Measurements from ENCODE around the gene LRRC42.

LRRC42 gene

DNA sequence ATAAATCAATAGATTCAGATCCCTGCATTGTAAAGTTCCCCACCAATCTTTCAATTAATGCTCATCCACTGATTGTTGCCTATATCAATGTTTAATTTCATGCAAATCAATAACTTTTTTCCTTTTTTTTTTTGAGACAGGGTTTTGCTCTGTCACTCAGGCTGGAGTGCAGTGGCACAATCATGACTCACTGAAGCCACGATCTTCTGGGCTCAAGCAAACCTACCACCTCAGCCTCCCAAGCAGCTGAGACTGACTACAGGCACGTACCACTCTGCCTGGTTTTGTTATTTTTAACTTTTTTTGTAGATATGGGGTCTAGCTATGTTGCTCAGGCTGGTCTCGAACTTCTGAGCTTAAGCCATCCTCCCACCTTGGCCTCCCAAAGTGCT lies 26.5 kb upstream of the LRRC42 start:
- Histone ChIP-seq H3K36me3 (ENCODE audit: control insufficient read depth in 2 of 2, insufficient read depth in 1 of 2, low read length in 2 of 2) (peaks cover 6 to 64% of the 10 kb centered on the region in 2 experiments), H3K27ac (ENCODE audit: extremely low read depth, low read depth, low read length) (no peak overlapping the region), H3K9me3 (ENCODE audit: control insufficient read depth, insufficient read depth, low read depth, low read length) (no peaks in the 10 kb centered on the region), H3K4me1 (ENCODE audit: control insufficient read depth, insufficient read depth, low read length) (no peaks in the 10 kb centered on the region), H3K4me3 (ENCODE audit: low read depth, low read length) (no peak overlapping the region)
- ChIA-PET POLR2A (no interaction called here), CTCF (interaction anchor here (0.6 kb wide), 1 partner anchor 93 kb away, joined by 3 read pairs; no protein-coding TSS in a partner anchor)
- no peak for TF ChIP-seq GLI2 (tag by site-specific recombination; IDR thresholded peaks at IDR 0.05; ENCODE audit: borderline replicate concordance, low read depth)
- no peak for TF ChIP-seq ZNF324 (tag by site-specific recombination; IDR thresholded peaks at IDR 0.05)
- no peak for TF ChIP-seq ZNF707 (tag by site-specific recombination; IDR thresholded peaks at IDR 0.05)
- TF ChIP-seq ZNF140 (tag by site-specific recombination; IDR thresholded peaks at IDR 0.05) = no peak
- TF ChIP-seq, protein P1, sequence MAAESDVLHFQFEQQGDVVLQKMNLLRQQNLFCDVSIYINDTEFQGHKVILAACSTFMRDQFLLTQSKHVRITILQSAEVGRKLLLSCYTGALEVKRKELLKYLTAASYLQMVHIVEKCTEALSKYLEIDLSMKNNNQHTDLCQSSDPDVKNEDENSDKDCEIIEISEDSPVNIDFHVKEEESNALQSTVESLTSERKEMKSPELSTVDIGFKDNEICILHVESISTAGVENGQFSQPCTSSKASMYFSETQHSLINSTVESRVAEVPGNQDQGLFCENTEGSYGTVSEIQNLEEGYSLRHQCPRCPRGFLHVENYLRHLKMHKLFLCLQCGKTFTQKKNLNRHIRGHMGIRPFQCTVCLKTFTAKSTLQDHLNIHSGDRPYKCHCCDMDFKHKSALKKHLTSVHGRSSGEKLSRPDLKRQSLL (tag by site-specific recombination; IDR thresholded peaks at IDR 0.05) = no peak
- TF ChIP-seq, protein P2, sequence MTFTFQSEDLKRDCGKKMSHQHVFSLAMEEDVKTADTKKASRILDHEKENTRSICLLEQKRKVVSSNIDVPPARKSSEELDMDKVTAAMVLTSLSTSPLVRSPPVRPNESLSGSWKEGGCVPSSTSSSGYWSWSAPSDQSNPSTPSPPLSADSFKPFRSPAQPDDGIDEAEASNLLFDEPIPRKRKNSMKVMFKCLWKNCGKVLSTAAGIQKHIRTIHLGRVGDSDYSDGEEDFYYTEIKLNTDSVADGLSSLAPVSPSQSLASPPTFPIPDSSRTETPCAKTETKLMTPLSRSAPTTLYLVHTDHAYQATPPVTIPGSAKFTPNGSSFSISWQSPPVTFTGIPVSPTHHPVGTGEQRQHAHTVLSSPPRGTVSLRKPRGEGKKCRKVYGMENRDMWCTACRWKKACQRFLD (tag by site-specific recombination; IDR thresholded peaks at IDR 0.05) = no peak
- TF ChIP-seq ZNF596 (tag by site-specific recombination; IDR thresholded peaks at IDR 0.05) = no peak
- no peak for TF ChIP-seq OSR2 (tag by site-specific recombination; IDR thresholded peaks at IDR 0.05)
- no peak for TF ChIP-seq ZSCAN30 (tag by site-specific recombination; IDR thresholded peaks at IDR 0.05)
- TF ChIP-seq, protein P3, sequence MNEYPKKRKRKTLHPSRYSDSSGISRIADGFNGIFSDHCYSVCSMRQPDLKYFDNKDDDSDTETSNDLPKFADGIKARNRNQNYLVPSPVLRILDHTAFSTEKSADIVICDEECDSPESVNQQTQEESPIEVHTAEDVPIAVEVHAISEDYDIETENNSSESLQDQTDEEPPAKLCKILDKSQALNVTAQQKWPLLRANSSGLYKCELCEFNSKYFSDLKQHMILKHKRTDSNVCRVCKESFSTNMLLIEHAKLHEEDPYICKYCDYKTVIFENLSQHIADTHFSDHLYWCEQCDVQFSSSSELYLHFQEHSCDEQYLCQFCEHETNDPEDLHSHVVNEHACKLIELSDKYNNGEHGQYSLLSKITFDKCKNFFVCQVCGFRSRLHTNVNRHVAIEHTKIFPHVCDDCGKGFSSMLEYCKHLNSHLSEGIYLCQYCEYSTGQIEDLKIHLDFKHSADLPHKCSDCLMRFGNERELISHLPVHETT (tag by site-specific recombination; IDR thresholded peaks at IDR 0.05) = no peak
- no peak for TF ChIP-seq ZNF830 (tag by site-specific recombination; IDR thresholded peaks at IDR 0.05; ENCODE audit: low read depth)

DNA sequence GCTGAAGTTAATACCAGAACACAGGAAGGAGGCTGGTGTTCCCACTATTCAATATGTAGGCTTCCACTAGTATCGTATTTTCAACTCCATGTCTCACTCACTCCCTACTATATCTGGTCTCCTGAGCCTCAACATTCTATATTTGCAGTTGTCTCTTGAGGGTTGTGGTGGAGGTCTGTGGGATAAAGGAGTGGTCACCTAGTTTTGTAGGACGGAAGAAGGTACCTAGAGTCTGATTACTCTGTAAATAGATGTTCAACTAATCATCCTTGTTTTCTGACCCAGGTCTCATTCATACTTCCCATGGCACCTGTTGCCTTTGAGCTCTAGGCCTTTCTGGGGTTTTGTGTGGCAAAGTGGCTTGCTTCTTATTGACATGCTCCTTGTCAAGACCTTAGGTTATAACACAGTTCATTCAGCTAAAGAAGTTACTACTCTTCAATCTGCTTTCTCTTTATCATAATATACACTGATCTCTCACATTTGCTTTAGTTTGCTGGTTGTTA lies 18.7 kb upstream of the LRRC42 start:
- TF ChIP-seq, protein P4, sequence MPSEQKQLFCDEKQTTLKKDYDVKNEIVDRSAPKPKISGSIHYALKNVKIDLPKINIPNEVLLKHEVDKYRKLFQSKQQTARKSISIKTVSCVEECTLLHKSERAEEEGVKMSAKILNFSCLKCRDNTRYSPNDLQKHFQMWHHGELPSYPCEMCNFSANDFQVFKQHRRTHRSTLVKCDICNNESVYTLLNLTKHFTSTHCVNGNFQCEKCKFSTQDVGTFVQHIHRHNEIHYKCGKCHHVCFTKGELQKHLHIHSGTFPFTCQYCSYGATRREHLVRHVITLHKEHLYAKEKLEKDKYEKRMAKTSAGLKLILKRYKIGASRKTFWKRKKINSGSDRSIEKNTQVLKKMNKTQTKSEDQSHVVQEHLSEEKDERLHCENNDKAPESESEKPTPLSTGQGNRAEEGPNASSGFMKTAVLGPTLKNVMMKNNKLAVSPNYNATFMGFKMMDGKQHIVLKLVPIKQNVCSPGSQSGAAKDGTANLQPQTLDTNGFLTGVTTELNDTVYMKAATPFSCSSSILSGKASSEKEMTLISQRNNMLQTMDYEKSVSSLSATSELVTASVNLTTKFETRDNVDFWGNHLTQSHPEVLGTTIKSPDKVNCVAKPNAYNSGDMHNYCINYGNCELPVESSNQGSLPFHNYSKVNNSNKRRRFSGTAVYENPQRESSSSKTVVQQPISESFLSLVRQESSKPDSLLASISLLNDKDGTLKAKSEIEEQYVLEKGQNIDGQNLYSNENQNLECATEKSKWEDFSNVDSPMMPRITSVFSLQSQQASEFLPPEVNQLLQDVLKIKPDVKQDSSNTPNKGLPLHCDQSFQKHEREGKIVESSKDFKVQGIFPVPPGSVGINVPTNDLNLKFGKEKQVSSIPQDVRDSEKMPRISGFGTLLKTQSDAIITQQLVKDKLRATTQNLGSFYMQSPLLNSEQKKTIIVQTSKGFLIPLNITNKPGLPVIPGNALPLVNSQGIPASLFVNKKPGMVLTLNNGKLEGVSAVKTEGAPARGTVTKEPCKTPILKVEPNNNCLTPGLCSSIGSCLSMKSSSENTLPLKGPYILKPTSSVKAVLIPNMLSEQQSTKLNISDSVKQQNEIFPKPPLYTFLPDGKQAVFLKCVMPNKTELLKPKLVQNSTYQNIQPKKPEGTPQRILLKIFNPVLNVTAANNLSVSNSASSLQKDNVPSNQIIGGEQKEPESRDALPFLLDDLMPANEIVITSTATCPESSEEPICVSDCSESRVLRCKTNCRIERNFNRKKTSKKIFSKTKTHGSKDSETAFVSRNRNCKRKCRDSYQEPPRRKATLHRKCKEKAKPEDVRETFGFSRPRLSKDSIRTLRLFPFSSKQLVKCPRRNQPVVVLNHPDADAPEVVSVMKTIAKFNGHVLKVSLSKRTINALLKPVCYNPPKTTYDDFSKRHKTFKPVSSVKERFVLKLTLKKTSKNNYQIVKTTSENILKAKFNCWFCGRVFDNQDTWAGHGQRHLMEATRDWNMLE (tag by site-specific recombination; conservative IDR thresholded peaks at IDR 0.05; ENCODE audit: low read depth) = no peak
- TF ChIP-seq SCRT2 (tag by site-specific recombination; IDR thresholded peaks at IDR 0.05) (peak; percentile 58), SCRT1 (tag by site-specific recombination; IDR thresholded peaks at IDR 0.05; ENCODE audit: borderline replicate concordance) (peak; percentile 52; the same call in 1 of the 2 replicates)
- Histone ChIP-seq H3K27ac (ENCODE audit: extremely low read depth, low read depth, low read length) (no peak overlapping the region), H3K4me3 (ENCODE audit: low read depth, low read length) (no peak overlapping the region), H3K36me3 (ENCODE audit: control insufficient read depth in 2 of 2, insufficient read depth in 1 of 2, low read length in 2 of 2) (peaks cover 19 to 64% of the 10 kb centered on the region in 2 experiments), H3K9me3 (ENCODE audit: control insufficient read depth, insufficient read depth, low read depth, low read length) (no peaks in the 10 kb centered on the region), H3K4me1 (ENCODE audit: control insufficient read depth, insufficient read depth, low read length) (no peaks in the 10 kb centered on the region)
- POLR2A ChIA-PET = interaction anchor here (0.9 kb wide), 1 partner anchor 18 kb away, joined by 3 read pairs; the partner anchor contains the start of gene IFT25
- CTCF ChIA-PET = interaction anchor here (0.6 kb wide), 1 partner anchor 33 kb away, joined by 3 read pairs; no protein-coding TSS in a partner anchor
